Left colon (tissue), 2 donors: ENCODE measurements around the gene RTP5. TPM values are rescaled to one million over a fixed set of nuclear protein-coding genes. Genes with fewer than 3 reads are reported as not detected.

Experiments
- ATAC-seq: fragments of 200-7000 bp; cut with Tn5 transposase; one replicate; pipeline ENCODE4 v1.9.1; 2020; ENCODE audit warnings: mild to moderate bottlenecking, moderate library complexity
- DNase-seq, 2 donors: peaks; one replicate each; pipeline ENCODE4 v3.0.0-alpha.2; 2020
- intact Hi-C, 2 donors: fragments of 100-400 bp; cut with DNase I in 1 of 2; cut with micrococcal nuclease in 1 of 2; formaldehyde crosslinking; loops; one replicate each; pipeline versions ENCODE4 v1.11.2 to v1.14.0; 2022; cut with DNase I, micrococcal nuclease
- total RNA-seq, 2 donors: library from RNA; stranded (reverse); fragmentation: NEBNext Ultra II Directional; extraction: Animal tissue kit (Norgen Biotek cat#: 25700); gene quantifications; one replicate each; pipeline ENCODE4 v1.2.1, GENCODE V29; 2021
- donor health status: DM: no; HTN: no; CAD: no.
- donor health status: DM: yes; HTN: yes; CAD: no.

RTP5 gene
- total RNA-seq, 2 donors from 2014 or later = not detected

DNA sequence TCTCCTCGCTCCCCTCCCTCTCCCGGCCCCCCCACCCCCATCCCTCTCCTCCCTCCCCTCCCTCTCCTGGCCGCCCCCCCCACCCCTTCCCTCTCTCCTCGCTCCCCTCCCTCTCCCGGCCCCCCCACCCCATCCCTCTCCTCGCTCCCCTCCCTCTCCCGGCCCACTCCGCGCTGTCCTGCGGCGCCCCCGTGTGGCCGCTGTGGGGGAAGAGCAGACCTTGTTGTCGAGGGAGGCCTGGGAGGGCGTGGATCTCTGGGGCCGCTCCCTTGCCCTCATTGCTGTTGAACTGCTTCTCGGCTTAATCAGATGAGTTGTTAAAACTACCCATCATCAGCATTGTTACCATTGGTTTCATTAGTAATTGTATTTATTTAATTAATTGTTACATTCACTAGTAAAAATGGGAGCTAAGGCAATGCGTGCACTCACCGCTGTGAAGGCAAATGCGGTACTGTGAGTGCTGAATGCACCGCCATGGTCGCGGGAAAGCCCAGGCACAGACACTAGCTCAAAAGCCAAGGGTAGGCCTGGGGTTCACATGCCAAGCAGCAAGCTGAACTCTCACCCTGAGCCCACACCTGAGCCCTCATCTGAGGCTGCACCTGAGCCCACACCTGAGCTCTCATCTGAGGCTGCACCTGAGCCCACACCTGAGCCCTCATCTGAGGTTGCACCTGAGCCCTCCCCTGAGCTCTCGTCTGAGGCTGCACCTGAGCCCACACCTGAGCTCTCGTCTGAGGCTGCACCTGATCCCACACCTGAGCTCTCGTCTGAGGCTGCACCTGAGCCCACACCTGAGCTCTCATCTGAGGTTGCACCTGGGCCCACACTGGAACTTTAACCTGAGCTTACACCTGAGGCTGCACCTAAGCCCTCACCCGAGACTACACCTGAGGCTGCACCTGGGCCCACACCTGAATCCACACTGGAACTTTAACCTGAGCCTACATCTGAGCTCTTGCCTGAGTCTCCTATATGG lies 8.8 kb downstream of the RTP5 start:
- peak; percentile 67 to 83 for DNase-seq
- intact Hi-C loops = no loop called here
- ATAC-seq = peak; percentile 38

DNA sequence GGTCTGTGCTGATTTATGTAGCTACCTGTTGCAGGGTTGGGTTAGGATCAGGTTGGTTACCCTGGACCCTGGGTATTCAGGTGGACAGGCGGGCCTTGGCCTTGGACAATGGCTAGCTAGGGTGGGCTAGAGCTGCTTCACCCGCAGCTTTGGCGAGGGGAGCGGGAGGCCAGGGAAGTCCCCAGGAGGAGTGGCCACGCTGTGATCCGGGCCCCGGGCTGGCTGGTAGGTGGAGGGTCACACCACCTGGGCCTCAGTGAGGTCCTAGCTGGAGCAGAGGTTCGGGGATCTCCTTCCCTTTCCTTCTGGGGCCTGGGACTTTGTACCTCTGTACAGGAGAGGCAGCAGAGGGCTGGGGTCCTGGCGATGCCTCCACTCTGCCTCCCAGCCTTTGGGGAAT lies 9.8 kb downstream of the RTP5 start:
- ATAC-seq (no peak), DNase-seq (no peak)
- intact Hi-C loops = no loop called here

- DNase-seq (no peak), ATAC-seq (no peak)
- intact Hi-C loops = no loop called here
Measured at GRCh38 chr2:241880311-241881073, 11.0 kb downstream of the RTP5 start.

GRCh38 chr2:241882091-241882625 lies 12.6 kb downstream of the RTP5 start:
- DNase-seq (peak; percentile 71 to 74), ATAC-seq (peak; percentile 37)
- intact Hi-C loops = no loop called here

GRCh38 chr2:241884951-241885290 lies 15.4 kb downstream of the RTP5 start:
- DNase-seq = no peak
- ATAC-seq = no peak
- intact Hi-C loops = no loop called here

DNA sequence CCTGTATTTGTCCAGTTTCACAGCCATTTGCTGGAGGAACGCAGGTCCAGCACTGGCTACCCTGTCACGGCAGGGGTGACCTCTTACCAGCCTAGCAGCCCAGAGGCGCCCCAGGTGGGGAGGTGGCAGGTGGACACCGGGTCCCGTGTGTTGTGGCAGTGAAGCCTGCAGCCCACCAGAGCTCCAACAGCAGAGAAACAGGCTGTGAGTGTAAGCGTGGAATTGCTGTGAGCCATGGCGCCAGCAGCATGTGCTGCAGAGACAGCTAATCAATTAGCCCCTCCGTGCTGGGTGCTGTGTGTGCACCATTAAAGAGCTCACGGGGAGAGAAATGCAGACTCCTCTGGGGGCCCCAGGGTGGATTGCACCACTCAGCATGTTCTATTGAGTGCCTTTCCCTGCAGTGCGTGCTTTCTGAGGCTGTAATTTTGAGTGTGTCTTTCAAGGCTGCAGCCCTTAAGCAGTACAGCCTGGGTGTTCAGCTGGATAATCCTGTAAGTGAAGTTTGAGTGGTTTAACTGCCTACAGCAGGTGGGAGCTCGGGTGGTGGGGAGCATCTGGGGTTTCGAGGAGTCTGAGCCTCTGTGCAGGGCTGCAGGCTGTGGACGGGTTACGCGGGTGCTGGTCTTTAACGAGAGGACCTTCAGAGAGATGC lies 15.9 kb downstream of the RTP5 start:
- no peak for DNase-seq
- no peak for ATAC-seq
- intact Hi-C loops = no loop called here

DNA sequence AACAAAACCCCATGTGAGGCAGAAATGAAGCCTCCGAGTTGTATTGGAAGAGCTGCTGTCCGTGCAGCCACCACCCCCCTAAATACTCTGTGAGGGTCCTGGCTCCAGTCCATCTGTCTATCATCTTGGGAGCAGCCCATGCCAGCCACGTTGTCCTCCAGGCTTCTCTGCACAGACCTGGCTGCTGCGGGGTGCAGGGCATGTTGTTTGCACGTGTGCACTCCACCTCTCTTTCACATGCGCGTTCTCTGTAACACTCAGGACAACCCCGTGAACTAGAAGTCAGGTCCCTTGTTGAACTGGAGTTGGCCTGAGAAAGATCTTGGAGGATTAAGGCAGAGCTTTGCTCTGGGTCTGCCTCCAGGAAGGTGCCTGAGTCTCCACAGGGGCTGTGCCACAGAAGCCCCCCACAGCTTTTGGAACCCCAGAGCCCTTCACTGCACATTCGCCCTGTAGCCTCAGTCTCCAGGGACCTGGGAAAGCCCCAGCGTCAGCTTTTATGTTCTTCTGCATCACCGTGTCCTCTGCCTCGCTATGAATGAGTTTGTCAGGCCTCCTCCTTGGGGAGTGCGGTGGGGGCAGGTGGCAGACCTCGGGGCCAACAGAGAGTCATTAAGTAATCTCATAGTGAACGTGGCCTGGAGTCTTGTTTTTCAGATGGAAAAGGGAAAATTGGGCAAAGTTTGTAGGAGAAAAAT lies 16.6 kb downstream of the RTP5 start:
- no peak for DNase-seq
- intact Hi-C loops = no loop called here
- no peak for ATAC-seq

DNA sequence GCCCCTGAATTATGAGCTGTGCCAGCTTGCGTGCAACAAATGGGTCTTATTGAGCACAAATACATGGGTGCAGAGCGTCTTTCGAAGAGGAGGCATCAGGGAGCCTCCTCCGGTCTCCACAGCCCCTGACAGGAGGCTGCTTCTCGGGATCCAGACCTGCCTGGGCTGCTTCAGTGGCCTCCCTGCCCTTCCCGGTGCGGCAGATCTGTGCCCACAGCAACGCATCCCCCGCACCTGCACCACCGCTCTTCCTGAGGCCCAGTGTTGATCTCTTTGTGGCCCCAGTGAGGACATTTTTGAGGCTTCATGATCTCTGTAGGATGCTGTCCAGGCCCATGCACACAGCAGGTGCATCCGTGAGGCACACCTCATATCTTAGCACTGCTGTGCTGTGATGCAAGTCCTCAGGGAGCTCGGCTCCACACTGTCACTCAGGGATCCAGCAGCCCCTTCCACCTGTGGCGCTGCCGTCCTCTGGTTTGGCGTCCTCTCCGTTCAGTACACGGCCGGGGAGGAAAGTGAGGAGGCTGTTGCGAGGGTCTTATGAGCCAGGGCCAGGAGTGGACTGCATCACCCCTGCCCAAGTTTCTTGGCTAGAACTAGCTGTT lies 17.4 kb downstream of the RTP5 start:
- intact Hi-C loops = no loop called here
- DNase-seq = no peak
- no peak for ATAC-seq

DNA sequence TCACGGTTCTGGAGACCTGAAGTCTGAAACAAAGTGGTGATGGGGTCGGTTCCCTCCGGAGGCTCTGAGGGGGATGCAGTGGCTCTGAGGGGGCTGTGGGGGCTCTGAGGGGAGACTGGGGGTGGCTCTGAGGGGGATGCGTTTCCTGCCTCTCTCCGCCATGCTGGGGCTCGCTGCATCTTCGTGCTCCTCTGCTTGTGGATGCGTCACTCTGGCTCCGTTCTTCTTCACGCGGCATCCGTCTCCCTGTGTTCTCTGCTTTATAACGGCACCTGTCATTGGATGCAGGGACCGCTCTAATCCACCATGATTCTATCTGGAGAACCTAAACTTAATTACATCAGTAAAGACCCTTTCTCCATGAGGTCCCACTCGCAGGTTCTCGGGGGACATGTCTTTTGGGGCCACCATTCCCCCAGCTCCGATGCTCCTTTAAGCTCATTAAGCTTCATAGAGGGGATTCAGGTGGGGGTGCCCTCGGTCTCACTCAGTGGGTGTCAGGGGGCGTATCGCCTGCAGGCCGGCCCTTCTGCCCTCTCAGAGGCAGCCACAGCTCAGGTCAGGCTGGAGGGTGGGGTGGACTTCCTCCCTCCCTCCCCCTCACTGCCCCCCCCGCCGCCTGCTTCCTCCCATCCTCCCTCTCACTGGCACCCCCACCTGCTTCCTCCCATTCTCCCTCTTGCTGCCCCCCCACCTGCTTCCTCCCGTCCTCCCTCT lies 18.4 kb downstream of the RTP5 start:
- intact Hi-C loops = no loop called here
- DNase-seq = no peak
- ATAC-seq = no peak

DNA sequence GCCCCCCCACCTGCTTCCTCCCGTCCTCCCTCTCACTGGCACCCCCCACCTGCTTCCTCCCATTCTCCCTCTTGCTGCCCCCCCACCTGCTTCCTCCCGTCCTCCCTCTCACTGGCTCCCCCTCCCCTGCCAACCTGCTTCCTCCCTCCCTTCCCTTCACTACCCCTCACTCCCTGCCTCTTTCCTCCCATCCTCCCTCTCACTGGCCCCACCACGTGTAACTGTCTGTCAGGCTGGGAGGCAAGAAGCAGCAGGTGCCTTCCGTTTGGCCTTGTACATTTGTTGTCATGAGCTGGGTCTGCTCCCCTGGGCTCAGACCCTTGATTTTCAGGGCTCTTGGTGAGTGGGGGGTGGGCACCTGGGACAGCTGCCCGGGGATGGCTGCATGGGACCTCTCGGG lies 19.1 kb downstream of the RTP5 start:
- ATAC-seq (no peak), DNase-seq (no peak)
- intact Hi-C loops = no loop called here

DNA sequence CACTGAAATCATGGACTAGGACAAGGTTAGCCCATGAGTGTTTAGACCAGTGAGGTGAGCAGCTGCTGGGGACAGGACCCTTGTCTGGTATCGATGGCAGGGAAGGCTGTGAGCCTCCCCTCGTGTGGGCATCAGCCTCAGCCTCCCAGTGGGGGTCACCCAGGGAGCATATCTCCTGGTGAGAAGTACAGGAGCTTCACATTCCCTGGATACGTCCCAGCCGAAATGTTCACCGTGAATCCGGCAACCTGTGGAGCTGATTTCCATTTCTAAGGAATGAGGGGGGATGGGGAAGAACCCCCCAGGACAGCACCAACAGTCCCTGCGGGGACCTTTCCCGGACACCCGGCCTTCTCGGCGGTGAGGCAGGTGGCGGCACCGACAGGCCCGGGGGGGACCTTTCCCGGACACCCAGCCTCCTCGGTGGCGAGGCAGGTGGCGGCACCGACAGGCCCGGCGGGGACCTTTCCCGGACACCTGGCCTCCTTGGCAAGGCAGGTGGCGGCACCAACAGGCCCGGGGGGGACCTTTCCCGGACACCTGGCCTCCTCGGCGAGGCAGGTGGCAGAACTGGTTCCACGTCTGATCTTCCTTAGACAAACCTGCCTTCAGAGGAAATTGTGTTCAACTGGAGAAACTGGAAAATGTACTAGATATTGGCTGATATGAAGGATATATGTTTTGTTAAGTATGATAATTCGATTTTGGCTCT lies 21.2 kb downstream of the RTP5 start:
- intact Hi-C loops = no loop called here
- ATAC-seq = peak; percentile 53
- DNase-seq = no peak

DNA sequence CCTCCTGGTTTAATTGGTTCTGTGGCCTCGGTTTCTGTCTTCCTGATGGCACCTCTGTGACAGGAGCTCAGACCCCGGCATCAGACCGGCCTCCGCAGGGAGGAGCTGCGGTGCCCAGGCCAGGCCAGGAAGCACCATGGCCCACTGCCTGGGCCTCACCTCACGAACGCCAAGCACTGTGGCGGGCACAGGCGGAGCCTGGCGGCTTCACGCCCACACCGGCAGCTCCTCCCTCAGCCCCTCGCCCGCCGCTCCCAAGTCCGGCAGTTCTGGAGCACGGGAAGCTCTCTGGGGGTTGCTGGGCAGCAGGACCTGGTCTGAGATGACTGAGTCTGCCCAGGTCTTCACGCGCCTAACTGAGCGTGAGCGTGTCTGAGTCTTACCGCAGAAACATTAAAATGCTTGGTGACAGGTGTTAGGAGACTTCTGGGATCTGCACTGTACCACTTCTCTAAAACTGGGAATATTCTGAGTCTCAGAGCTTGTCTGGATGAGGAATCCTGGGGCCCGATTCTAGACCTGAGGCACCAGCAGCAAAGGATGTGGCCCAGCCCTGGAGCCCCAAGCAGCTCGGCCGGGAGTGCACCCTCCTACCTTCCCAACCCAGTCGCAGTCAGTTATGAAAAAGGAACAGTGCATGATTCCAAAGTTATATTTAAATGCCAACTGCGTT lies 21.9 kb downstream of the RTP5 start:
- intact Hi-C loops = no loop called here
- ATAC-seq (peak; percentile 12), DNase-seq (peak in 1 of 2 donors; percentile 3)

- intact Hi-C loops = no loop called here
- ATAC-seq = no peak
Measured at GRCh38 chr2:241891988-241892298, 22.4 kb downstream of the RTP5 start.

GRCh38 chr2:241892299-241893137 lies 23.0 kb downstream of the RTP5 start:
- DNase-seq (peak; percentile 18 to 25), ATAC-seq (no peak)
- intact Hi-C loops = no loop called here

More at GRCh38 chr2:241891988-241892298, 22.4 kb downstream of the RTP5 start:
- no peak for DNase-seq

DNA sequence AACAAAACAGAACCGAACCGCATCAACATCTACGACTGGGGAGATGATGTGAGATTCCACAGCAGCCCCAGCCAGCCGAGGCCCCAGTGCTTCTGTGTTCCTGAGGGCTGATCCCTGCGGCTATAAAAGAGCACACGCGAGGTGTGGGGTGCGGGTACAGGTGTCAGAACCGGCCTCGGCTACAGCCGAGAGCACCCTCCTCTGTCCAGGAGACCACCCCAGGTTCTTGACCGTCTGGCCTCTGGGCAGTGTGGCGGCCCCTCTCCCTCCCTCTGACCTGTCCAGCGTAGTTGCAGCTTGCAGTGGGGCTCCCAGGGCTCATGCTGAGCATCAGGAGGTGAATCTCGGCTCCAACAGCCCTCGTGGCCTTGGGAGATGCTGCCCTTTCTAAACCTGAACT lies 23.7 kb downstream of the RTP5 start:
- peak; percentile 2 to 4 for DNase-seq

More for the DNA sequence above, 23.7 kb downstream of the RTP5 start:
- intact Hi-C loops = no loop called here
- no peak for ATAC-seq
